ENCODE results near the gene PLEKHF1.

Gene PLEKHF1

DNA sequence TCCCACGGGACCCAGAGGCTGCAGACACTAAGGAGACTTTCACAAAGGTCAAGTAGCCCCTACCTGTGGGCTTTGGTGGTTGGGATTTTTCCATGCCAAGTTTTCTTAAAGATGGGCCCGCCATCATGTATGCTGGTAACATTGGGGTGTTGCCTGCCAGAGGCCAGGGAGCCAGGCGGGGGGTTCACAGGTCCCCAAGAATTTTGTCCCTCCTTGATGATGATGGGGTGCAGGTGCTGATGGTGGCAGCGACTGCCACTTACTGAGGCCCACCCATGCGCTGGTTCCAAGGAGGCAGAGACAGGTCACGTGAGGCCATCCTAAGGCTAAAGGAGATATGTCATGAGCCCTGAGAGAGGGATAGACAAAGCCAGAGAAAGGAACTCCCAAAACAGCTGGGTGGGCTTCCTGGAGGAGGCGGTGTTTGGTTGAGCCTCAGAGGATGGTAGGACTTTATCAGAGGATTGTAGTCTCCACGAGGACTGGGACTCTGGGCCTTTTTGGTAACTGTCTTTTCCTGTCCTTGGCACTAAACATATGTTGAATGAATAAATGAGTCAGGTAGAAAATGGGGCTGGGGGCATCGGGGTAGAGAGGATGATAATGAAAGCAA, 14.4 kb downstream of the PLEKHF1 start:
- no peak overlapping the region for H3K4me3 ChIP-seq (ENCODE audit: low read depth, low read length)
- TF ChIP-seq, protein P1, sequence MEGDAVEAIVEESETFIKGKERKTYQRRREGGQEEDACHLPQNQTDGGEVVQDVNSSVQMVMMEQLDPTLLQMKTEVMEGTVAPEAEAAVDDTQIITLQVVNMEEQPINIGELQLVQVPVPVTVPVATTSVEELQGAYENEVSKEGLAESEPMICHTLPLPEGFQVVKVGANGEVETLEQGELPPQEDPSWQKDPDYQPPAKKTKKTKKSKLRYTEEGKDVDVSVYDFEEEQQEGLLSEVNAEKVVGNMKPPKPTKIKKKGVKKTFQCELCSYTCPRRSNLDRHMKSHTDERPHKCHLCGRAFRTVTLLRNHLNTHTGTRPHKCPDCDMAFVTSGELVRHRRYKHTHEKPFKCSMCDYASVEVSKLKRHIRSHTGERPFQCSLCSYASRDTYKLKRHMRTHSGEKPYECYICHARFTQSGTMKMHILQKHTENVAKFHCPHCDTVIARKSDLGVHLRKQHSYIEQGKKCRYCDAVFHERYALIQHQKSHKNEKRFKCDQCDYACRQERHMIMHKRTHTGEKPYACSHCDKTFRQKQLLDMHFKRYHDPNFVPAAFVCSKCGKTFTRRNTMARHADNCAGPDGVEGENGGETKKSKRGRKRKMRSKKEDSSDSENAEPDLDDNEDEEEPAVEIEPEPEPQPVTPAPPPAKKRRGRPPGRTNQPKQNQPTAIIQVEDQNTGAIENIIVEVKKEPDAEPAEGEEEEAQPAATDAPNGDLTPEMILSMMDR (IDR thresholded peaks at IDR 0.05; ENCODE audit: control insufficient read depth, extremely low read depth, insufficient read depth), result no peak
- DNase-seq (ENCODE audit: low read depth), result no peak

DNA sequence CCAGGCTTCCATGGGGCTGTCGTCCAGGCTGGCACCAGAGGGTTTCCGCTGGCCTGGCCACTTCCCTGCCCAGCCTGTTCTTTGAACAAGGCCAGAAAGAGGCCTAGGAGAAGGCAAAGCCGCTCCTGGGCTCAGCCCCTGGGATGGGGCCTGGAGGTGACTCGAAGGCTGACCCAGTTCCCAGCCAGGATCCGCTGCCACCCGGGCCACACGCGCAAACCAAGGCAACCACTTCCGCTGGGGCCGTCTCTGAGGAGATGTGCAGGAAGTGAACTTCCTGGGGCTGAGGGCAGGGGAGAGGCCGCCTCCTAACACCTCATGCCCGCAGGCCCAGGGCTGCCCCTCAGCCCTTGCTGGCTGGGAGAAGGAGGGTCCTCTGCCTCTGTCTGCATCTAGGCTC, 15.2 kb downstream of the PLEKHF1 start:
- no peak for DNase-seq (ENCODE audit: low read depth)
- TF ChIP-seq, protein P1 (IDR thresholded peaks at IDR 0.05; ENCODE audit: control insufficient read depth, extremely low read depth, insufficient read depth), result no peak
- no peak overlapping the region for H3K4me3 ChIP-seq (ENCODE audit: low read depth, low read length)

DNA sequence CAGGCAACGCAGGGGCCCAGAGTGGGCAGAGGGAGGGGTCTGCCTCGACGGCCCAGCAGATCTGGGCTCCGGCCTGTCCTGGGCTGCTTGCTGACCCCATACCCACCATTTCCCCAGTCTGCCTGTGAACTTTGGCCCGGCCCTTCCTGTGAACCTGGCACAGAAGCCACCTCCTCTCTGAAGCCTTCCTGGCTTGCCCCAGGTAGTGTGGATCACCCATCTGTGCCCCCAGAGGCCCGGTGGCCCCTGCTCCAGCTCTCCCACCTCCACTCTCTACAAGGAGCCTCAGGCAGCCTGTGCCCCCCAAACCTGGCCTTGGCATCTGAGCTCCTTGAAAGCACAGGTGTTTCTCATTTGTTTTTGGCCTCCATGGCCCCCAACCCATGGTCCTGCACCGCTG, 15.7 kb downstream of the PLEKHF1 start:
- no peak overlapping the region for H3K4me3 ChIP-seq (ENCODE audit: low read depth, low read length)
- no peak for DNase-seq (ENCODE audit: low read depth)
- TF ChIP-seq, protein P1 (IDR thresholded peaks at IDR 0.05; ENCODE audit: control insufficient read depth, extremely low read depth, insufficient read depth), result no peak

DNA sequence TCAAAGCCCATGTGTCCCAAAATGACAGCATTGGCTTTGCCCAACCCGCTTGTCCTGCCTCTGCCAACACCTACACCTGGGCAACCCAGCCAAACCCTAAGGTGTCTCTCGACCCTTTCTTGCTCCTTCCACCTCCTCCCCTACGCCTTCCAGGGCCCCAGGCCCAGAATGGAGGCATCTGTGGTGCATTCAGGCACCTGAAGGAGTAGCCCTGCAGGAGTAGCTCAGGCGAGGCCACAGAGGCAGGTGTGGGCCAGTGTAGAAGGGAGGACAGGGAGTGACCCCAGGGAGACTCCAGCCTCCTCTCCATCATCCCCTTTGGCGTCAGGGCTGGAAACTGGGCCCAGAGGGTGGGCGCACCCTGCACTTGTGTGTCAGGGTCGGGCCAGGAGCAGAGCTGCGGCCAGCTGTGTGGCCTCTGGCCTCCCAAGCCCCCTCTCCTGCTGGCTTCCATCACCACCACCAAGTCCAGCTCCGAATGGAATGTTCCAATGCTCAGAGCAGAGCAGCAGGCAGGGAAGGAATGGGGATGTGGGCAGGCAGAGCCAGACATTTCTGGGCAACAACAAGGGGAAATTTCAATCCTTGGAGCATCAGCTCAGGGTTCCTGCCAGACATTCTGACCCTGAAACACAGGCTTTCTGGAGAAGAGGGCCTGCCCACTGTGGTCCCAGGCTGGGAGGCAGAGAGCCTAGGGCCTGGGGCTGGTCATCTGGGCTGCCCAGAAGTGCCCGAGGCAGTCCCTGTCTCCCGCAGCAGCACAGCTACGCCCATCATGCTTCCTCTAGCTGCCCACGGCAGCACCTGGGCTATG, 16.4 kb downstream of the PLEKHF1 start:
- no peak overlapping the region for H3K4me3 ChIP-seq (ENCODE audit: low read depth, low read length)
- TF ChIP-seq, protein P1 (IDR thresholded peaks at IDR 0.05; ENCODE audit: control insufficient read depth, extremely low read depth, insufficient read depth), result no peak
- no peak for DNase-seq (ENCODE audit: low read depth)

DNA sequence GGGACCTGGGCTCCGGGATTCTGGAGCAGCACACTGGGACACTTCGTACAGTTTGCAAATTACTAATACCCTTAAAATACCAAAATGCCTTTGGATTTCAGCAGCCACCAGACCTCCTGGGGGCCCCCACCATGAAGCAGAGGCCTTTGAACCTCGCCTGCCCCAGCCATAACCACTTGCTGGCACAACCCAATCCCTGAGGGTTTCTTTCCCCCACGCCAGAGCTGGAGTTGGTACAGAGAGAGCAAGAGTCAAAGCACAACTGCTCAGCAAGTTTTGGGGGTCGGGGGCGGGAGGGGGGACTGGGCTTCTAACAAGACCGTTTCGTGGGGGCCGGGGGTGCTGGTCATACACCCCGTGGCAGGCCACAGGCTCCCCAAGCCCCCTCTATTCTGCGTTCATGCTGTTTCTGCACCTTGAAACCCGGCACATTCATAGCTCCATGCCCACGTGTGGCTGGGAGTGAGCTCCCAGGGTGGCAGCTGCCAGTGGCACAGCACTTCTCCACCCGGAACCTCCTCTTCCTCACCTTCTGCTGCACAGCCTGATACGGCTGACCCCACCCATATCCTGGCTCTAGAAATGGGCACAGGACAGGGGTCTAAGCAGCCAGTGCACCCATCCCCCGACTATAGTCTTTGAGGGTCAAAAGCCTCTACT, 17.1 kb downstream of the PLEKHF1 start:
- no peak for DNase-seq (ENCODE audit: low read depth)
- TF ChIP-seq, protein P1 (IDR thresholded peaks at IDR 0.05; ENCODE audit: control insufficient read depth, extremely low read depth, insufficient read depth), result no peak
- H3K4me3 ChIP-seq (ENCODE audit: low read depth, low read length), result no peak overlapping the region

DNA sequence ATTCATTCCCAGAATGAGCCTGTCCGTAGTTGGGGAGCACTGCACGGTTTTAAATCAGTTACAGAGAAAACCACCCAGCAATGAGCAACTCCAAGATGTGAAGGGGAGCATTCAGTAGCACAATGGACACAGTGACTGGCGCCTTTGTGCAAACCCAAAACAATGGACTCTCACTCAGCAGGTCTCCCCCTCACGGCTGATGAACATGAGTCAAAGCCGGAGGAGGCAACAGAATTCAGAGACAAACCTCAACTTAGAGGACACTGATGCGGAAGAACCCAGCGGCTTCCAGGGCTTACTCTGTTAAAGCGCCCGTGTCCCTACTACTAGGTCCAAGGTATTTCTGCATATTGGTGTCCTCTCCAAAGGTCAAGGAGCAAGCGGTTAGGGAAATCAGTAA, 17.7 kb downstream of the PLEKHF1 start:
- TF ChIP-seq, protein P1 (IDR thresholded peaks at IDR 0.05; ENCODE audit: control insufficient read depth, extremely low read depth, insufficient read depth), result no peak
- DNase-seq (ENCODE audit: low read depth), result no peak
- H3K4me3 ChIP-seq (ENCODE audit: low read depth, low read length), result no peak overlapping the region
